Erythroblast (primary cell): ENCODE data around the gene HIVEP1.

Experiments used
- GATA1 ChIP-seq: IDR thresholded peaks from 2 replicates; pipeline ENCODE4 v1.6.1; 2011; ENCODE audit warnings: low read depth, mild to moderate bottlenecking, control low read depth, low read length, moderate library complexity
- POLR2A ChIP-seq: IDR thresholded peaks from 2 replicates; pipeline ENCODE4 v1.6.1; 2011; ENCODE audit warnings: mild to moderate bottlenecking, low read length

GRCh38 chr6:12147557-12148316 lies 135.6 kb downstream of the HIVEP1 start:
- TF ChIP-seq POLR2A (no peak), GATA1 (no peak)
